Keratinocyte (primary cell): ENCODE data around the gene INHBE. TPM values are rescaled to one million over a fixed set of nuclear protein-coding genes. Genes with fewer than 3 reads are reported as not detected.
"Not testable (repeated sequence)": the region's sequence is repeated elsewhere in the genome, so short reads cannot be mapped to it uniquely, and the experiment has no call there.

Experiments
- DNase-seq: peaks from one replicate; pipeline ENCODE4 v3.0.0-alpha.2; 2011; ENCODE audit warnings: low read depth, missing footprints, low spot score
- FAIRE-seq: peaks from 2 replicates; lab custom pipeline; 2011; peaks lifted over from hg19 to GRCh38; lab: Jason Lieb, UNC
- H2AFZ ChIP-seq: 2 replicates; pipeline ENCODE4 v1.6.0; 2012; ENCODE audit warnings: low read length, control low read depth, inconsistent platforms; ENCODE audit not compliant: control insufficient read depth
- H3K27ac ChIP-seq: 2 replicates; pipeline ENCODE4 v1.5.1; 2011; ENCODE audit warnings: low read length; ENCODE audit not compliant: control insufficient read depth, insufficient read depth
- H3K27me3 ChIP-seq: 3 replicates; pipeline ENCODE4 v1.6.0; 2011; ENCODE audit warnings: low read length; ENCODE audit not compliant: control insufficient read depth, insufficient read depth; ENCODE audit errors: extremely low read depth
- H3K36me3 ChIP-seq, 2 experiments: 2 replicates in 1 of 2; 3 replicates in 1 of 2; pipeline ENCODE4 v1.5.1; 2011; ENCODE audit warnings: low read length in 2 of 2, mild to moderate bottlenecking in 1 of 2; ENCODE audit not compliant: control insufficient read depth in 2 of 2, insufficient read depth in 2 of 2; ENCODE audit errors: extremely low read depth in 1 of 2
- H3K4me1 ChIP-seq: 3 replicates; pipeline ENCODE4 v1.5.1; 2011; ENCODE audit warnings: low read length; ENCODE audit not compliant: control insufficient read depth, insufficient read depth; ENCODE audit errors: extremely low read depth
- H3K4me2 ChIP-seq: 3 replicates; pipeline ENCODE4 v1.6.0; 2011; ENCODE audit warnings: low read depth, low read length; ENCODE audit not compliant: control insufficient read depth, insufficient read depth; ENCODE audit errors: extremely low read depth
- H3K4me3 ChIP-seq, 3 experiments: fragments of 200-600 bp in 1 of 3; sonication (generic) in 1 of 3; 2 replicates in 2 of 3; 3 replicates in 1 of 3; pipeline ENCODE4 v1.5.1; 2011 to 2016; ENCODE audit warnings: low read length in 3 of 3, mild to moderate bottlenecking in 3 of 3, control low read depth in 2 of 3, inconsistent platforms in 1 of 3, low read depth in 1 of 3, mixed read lengths in 1 of 3, mixed run types in 1 of 3, moderate library complexity in 1 of 3; ENCODE audit not compliant: control insufficient read depth in 2 of 3, insufficient read depth in 2 of 3; ENCODE audit errors: extremely low read depth in 1 of 3
- H3K79me2 ChIP-seq: 2 replicates; pipeline ENCODE4 v1.6.0; 2012; ENCODE audit warnings: low read length; ENCODE audit not compliant: control insufficient read depth, insufficient read depth
- H3K9ac ChIP-seq: 3 replicates; pipeline ENCODE4 v1.6.0; 2011; ENCODE audit warnings: low read length; ENCODE audit not compliant: control insufficient read depth, insufficient read depth; ENCODE audit errors: extremely low read depth
- H3K9me1 ChIP-seq: 3 replicates; pipeline ENCODE4 v1.6.0; 2011; ENCODE audit warnings: low read length; ENCODE audit not compliant: control insufficient read depth, insufficient read depth; ENCODE audit errors: extremely low read depth
- H3K9me3 ChIP-seq: 2 replicates; pipeline ENCODE4 v1.5.1; 2012; ENCODE audit warnings: low read depth, low read length; ENCODE audit not compliant: control insufficient read depth
- H4K20me1 ChIP-seq: 3 replicates; pipeline ENCODE4 v1.6.0; 2011; ENCODE audit warnings: low read length; ENCODE audit not compliant: control insufficient read depth, insufficient read depth; ENCODE audit errors: extremely low read depth
- EZH2 ChIP-seq: IDR thresholded peaks from one replicate; pipeline ENCODE4 v1.6.1; 2012; ENCODE audit warnings: inconsistent platforms, mild to moderate bottlenecking, low read length, moderate library complexity
- dilution Hi-C: fragments of 300-500 bp; cut with MboI; formaldehyde crosslinking; loops from one replicate; pipeline ENCODE4 v1.7.0; 2020; ENCODE audit warnings: low sequenced_read_pairs; ENCODE audit not compliant: extremely low pct_ligation_motif_present
- polyA plus RNA-seq, 5 experiments: library from polyadenylated mRNA; depleted of rRNA in 3 of 5; stranded (reverse) in 3 of 5; stranded (forward) in 1 of 5; unstranded in 1 of 5; fragments of >200 nt; gene quantifications; 1 replicate in 1 of 5; 2 replicates in 3 of 5; 3 replicates in 1 of 5; pipeline versions ENCODE4 v1.2.1 to v1.2.3, GENCODE V29; 2011 to 2012; ENCODE audit warnings: missing spikeins in 2 of 5, low read depth in 1 of 5, low replicate concordance in 1 of 5
- TF ChIP-seq, protein P1 (sequence below), 3 experiments: IDR thresholded peaks in 1 of 3; conservative IDR thresholded peaks in 1 of 3; optimal IDR thresholded peaks in 1 of 3; 2 replicates in 2 of 3; 3 replicates in 1 of 3; pipeline versions ENCODE3 to v1.5.1; 2011; ENCODE audit warnings: low read length in 3 of 3, mild to moderate bottlenecking in 3 of 3, moderate library complexity in 2 of 3, control low read depth in 1 of 3, inconsistent platforms in 1 of 3; ENCODE audit not compliant: insufficient read depth in 2 of 3; ENCODE audit errors: extremely low read depth in 1 of 3

Gene INHBE
- polyA plus RNA-seq, 1 donor (not counting 4 experiments of a cell fraction or from before 2014, with no cell fraction given): not detected

DNA sequence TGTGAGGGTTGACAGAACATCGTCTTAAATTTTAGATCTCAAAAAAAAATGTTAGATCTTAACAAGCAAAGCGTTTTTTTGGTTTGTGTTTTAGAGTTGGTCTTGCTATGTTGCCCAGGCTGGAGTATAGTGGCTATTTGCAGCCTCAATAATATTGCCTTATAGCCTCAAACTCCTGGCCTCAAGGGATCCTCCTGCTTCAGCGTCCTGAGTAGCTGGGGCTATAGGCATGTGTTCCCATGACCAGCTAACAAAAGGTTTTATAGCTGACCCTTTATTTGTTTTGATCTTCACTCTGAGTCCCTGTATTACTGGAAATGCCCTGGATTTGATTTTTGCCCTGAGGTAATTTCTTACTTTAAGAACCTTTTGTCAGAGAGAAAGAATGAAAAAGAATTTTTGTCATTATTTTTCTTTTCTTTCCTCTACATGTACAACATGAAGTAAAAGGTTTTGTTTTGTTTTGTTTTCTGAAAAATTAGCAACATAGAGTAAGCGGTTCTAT, 15.3 kb upstream of the INHBE start:
- dilution Hi-C loops: no loop called here
- no peak overlapping the region for H3K9ac ChIP-seq
- H2AFZ ChIP-seq: no peak overlapping the region
- H3K9me1 ChIP-seq: no peaks in the 10 kb centered on the region
- H3K27ac ChIP-seq: no peak overlapping the region
- H3K4me2 ChIP-seq: no peak overlapping the region
- no peaks in the 10 kb centered on the region for H4K20me1 ChIP-seq
- no peak for FAIRE-seq
- no peaks in the 10 kb centered on the region for H3K4me1 ChIP-seq
- H3K79me2 ChIP-seq: no peaks in the 10 kb centered on the region
- no peaks in the 10 kb centered on the region for H3K9me3 ChIP-seq
- no peak for DNase-seq
- no peaks in the 10 kb centered on the region for H3K36me3 ChIP-seq
- no peaks in the 10 kb centered on the region for H3K27me3 ChIP-seq
- no peak overlapping the region for H3K4me3 ChIP-seq
- no peak for TF ChIP-seq EZH2
- TF ChIP-seq, protein P1, sequence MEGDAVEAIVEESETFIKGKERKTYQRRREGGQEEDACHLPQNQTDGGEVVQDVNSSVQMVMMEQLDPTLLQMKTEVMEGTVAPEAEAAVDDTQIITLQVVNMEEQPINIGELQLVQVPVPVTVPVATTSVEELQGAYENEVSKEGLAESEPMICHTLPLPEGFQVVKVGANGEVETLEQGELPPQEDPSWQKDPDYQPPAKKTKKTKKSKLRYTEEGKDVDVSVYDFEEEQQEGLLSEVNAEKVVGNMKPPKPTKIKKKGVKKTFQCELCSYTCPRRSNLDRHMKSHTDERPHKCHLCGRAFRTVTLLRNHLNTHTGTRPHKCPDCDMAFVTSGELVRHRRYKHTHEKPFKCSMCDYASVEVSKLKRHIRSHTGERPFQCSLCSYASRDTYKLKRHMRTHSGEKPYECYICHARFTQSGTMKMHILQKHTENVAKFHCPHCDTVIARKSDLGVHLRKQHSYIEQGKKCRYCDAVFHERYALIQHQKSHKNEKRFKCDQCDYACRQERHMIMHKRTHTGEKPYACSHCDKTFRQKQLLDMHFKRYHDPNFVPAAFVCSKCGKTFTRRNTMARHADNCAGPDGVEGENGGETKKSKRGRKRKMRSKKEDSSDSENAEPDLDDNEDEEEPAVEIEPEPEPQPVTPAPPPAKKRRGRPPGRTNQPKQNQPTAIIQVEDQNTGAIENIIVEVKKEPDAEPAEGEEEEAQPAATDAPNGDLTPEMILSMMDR (optimal IDR thresholded peaks at IDR 0.05 in 1 of 3, IDR thresholded peaks at IDR 0.05 in 1 of 3, conservative IDR thresholded peaks at IDR 0.05 in 1 of 3; ENCODE audit: extremely low read depth in 1 of 3, insufficient read depth in 2 of 3, low read length in 3 of 3): no peak

DNA sequence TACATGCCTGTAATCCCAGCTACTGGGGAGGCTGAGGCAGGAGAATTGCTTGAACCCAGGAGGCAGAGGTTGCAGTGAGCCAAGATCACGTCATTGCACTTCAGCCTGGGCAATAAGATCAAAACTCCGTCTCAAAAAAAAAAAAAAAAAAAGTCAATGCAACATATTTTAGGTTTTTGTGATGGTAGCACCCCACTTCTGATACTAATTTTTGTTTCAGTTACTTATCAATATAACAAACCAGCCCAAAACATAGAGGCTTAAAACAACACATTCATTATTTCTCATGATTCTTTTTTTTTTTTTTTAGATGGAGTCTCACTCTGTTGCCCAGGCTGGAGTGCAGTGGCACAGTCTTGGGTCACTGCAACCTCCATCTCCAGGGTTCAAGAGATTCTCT, 13.7 kb upstream of the INHBE start:
- H3K4me1 ChIP-seq, H2AFZ ChIP-seq, DNase-seq, H3K36me3 ChIP-seq, FAIRE-seq, H3K79me2 ChIP-seq, H3K4me3 ChIP-seq, H3K9me3 ChIP-seq, H3K9ac ChIP-seq, dilution Hi-C loops, H3K9me1 ChIP-seq, H3K27me3 ChIP-seq, H4K20me1 ChIP-seq, H3K4me2 ChIP-seq, H3K27ac ChIP-seq: not testable (repeated sequence)

DNA sequence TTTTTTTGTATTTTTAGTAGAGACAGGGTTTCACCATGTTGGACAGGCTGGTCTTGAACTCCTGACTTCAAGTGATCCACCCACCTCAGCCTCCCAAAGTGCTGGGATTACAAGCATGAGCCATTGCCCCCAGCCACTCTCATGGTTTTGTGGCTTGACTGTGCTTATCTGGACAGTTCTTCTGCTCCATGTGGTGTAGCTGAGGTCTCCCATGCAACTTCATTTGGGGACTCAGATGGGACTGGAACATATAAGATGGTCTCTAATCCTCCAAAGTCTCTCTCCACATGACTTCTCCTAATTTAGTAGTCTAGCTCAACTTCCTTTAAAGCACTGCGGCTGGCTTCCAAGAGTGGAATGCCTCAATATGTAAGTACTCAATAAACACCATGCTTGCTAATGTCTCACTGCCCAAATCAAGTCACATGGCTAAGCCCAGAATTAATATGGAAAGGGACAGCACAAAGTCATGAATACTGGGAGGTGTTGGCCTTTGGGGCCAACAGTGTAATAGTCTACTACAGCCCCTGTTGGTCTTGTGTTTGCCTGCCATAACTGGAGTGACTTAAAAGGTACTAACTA, 13.2 kb upstream of the INHBE start:
- no peak for DNase-seq
- Histone ChIP-seq H3K27ac (no peak overlapping the region), H3K9ac (no peak overlapping the region), H2AFZ (no peak overlapping the region), H3K9me1 (no peaks in the 10 kb centered on the region), H3K27me3 (no peaks in the 10 kb centered on the region), H3K9me3 (no peaks in the 10 kb centered on the region), H4K20me1 (no peaks in the 10 kb centered on the region), H3K36me3 (no peaks in the 10 kb centered on the region), H3K79me2 (no peaks in the 10 kb centered on the region), H3K4me2 (no peak overlapping the region), H3K4me3 (no peak overlapping the region), H3K4me1 (no peaks in the 10 kb centered on the region)
- FAIRE-seq: no peak
- TF ChIP-seq, protein P1 (optimal IDR thresholded peaks at IDR 0.05 in 1 of 3, IDR thresholded peaks at IDR 0.05 in 1 of 3, conservative IDR thresholded peaks at IDR 0.05 in 1 of 3; ENCODE audit: extremely low read depth in 1 of 3, insufficient read depth in 2 of 3, low read length in 3 of 3): no peak
- no peak for TF ChIP-seq EZH2
- dilution Hi-C loops: no loop called here

DNA sequence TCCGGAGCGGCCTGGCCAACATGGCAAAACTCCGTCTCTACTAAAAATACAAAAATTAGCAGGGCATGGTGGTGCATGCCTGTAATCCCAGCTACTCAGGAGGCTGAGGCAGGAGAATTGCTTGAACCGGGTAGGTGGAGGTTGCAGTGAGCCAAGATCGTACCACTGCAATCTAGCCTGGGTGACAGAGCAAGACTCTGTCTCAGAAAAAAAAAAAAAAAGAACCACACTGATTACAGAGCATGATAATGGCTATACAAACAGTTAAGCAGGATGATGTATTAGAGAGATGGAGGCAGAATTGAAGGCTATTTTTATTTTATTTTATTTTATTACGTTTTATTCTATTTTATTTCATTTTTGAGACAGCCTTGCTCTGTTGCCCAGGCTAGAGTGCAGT, 10.8 kb upstream of the INHBE start:
- DNase-seq, H3K27me3 ChIP-seq, H3K4me1 ChIP-seq, H3K9me1 ChIP-seq, dilution Hi-C loops, H2AFZ ChIP-seq, FAIRE-seq, H4K20me1 ChIP-seq, H3K27ac ChIP-seq, H3K79me2 ChIP-seq, H3K4me2 ChIP-seq, H3K36me3 ChIP-seq, H3K4me3 ChIP-seq, H3K9me3 ChIP-seq, H3K9ac ChIP-seq: not testable (repeated sequence)
